Erythroblast (primary cell): ENCODE results near the gene COBL.

Experiments used
- DNase-seq, 2 experiments: peaks; one replicate each; lab custom pipeline; 2025; lab: John Stamatoyannopoulos, UW
- GATA1 ChIP-seq: IDR thresholded peaks from 2 replicates; pipeline ENCODE4 v1.6.1; 2011; ENCODE audit warnings: low read depth, mild to moderate bottlenecking, control low read depth, low read length, moderate library complexity
- POLR2A ChIP-seq: IDR thresholded peaks from 2 replicates; pipeline ENCODE4 v1.6.1; 2011; ENCODE audit warnings: mild to moderate bottlenecking, low read length

Gene COBL

DNA sequence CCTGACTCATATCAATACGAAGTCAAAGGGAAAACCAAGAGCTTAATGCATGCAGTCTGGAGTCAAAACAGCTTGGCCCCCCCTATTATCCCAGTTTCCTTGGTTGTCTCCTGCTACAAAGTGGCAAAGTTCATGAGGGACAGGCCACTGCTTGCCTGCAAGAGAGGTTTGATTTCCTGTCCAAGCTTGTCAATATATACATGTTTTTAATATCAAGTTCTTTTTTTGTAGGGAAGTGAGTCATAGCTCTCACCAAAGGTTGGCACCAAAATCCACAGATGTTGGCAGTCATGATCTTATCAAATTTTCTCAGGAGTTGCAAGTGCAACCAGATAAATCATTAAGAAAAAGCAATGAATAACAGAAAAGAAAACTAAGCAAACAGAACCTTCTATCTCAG is 176.8 kb downstream of the COBL start:
- no peak for DNase-seq
- no peak for TF ChIP-seq POLR2A
- no peak for TF ChIP-seq GATA1

GRCh38 chr7:51138123-51139085 is 178.2 kb downstream of the COBL start:
- DNase-seq: no peak
- TF ChIP-seq GATA1: no peak

GRCh38 chr7:51135576-51135975 is 181.0 kb downstream of the COBL start:
- no peak for DNase-seq
- TF ChIP-seq POLR2A (no peak), GATA1 (no peak)

GRCh38 chr7:51134013-51134441 is 182.6 kb downstream of the COBL start:
- TF ChIP-seq GATA1 (no peak), POLR2A (no peak)

GRCh38 chr7:51132661-51133060 is 183.9 kb downstream of the COBL start:
- DNase-seq: no peak
- TF ChIP-seq POLR2A: no peak
- no peak for TF ChIP-seq GATA1

More at GRCh38 chr7:51134013-51134441, 182.6 kb downstream of the COBL start:
- DNase-seq: no peak

GRCh38 chr7:51129527-51130472 is 186.8 kb downstream of the COBL start:
- DNase-seq: no peak
- TF ChIP-seq POLR2A (no peak), GATA1 (no peak)

DNA sequence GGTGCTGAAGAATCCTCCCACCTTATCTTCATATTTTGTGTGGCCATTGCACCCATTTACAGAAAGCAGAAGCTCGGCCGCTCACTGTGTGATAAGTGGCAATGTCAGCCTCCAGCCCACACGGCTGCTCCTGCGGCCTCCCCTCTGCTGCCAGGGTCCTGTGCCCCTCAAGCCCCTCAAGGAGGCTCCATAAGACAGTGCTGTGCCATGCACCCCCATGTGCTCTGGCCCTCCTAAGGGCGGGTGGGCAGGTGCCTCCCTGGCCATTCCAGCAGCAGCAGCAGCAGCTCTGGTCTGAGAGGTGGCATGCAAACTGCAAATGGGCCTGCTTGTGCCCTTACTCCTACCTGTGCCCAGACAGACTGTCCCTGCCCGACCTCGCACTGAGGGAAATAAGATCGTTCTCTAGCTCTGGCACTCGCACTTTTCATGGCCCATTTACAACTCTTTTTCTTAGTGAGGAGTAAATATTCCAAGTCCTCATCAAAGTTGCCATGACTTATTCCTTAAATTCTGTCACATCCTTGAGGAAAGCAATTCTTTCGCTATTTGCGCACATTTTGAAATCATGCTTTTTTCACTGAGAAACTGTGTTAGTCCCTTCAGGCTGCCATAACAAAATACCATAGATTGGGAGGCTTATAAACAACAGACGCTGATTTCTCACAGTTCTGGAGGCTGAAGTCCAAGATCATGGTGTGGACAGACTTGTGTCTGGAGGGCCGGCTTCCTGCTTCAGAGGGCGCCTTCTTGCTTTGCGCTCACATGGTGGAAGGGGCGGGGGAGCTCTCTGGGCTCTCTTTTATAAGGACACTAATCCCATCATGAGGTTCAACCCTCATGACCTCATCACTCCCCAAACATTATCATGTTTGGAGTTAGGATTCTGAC is 187.8 kb downstream of the COBL start:
- TF ChIP-seq POLR2A (no peak), GATA1 (no peak)
- no peak for DNase-seq

DNA sequence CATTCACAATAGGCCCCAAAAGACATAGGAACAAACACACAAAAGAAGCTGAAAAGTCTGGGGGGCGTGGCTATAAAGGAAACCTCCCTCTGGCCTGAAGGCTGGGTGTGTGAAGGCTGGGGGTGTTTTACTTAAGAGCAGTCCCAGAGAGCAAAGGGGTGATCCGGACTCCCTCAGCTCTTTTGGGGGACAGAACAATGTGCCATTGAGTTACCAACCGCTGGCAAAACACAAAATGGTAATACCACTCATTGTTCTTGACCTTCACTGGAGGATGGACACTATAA is 189.0 kb downstream of the COBL start:
- DNase-seq: no peak
- TF ChIP-seq POLR2A: no peak
- TF ChIP-seq GATA1: no peak

DNA sequence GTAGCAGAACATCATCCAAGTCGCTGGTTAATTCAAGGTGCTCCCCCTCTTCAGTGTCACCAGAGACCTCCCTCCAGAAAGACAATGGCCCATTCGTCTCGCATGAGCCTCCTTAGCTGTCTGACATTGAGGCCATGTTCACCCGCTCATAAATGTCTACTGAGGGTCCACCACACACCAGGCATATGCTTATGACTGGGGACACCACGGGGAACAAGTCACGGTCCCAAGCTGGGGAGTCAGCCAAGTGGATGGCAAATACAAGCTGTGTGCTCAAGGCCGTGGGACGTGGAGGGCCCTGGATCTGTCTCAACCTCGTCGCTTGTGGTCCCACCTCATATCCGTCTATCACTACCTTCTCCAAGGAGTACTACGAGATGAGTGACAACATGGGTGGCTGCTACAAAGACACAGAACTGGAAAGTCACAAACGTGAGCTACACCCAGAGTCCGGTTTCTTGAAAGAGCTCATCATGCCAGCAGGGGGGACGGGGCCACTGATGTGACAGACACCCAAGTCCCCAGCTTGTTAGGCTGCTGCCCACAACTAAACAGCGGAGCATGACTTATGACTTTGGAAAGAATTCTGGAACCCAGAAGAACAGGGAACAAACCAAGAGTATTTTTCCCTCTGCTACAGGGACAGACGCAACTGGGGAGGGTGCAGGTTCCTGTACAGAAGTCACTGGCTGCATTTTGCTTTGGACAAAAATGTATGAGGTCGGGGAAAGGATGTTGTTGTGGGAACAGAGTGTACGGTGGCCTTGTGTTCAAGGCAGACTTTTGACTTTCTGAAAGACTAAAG is 189.6 kb downstream of the COBL start:
- TF ChIP-seq GATA1 (no peak), POLR2A (no peak)
- no peak for DNase-seq

- no peak for TF ChIP-seq POLR2A
- TF ChIP-seq GATA1: no peak
Measured at GRCh38 chr7:51126324-51126723, 190.3 kb downstream of the COBL start.

DNA sequence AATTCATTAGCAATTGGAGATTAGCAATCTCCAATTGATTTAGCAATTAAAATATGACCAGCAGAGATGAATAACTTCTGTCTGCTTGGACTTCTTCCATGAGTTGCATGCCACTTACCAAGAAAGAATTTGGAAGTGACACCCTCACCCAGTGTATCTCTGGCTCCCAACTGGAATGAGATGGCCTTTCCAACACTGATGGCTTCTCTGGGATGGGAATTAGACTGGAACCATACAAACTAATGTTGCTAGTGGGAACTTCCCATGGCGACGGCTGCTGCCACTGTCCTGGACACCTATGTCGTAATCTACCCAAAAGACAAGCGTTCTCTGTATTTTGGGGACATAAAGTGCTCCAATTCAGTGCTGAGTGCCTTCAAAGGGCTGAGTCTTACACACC is 192.3 kb downstream of the COBL start:
- no peak for DNase-seq
- TF ChIP-seq POLR2A: no peak
- no peak for TF ChIP-seq GATA1

More at GRCh38 chr7:51126324-51126723, 190.3 kb downstream of the COBL start:
- DNase-seq: no peak

DNA sequence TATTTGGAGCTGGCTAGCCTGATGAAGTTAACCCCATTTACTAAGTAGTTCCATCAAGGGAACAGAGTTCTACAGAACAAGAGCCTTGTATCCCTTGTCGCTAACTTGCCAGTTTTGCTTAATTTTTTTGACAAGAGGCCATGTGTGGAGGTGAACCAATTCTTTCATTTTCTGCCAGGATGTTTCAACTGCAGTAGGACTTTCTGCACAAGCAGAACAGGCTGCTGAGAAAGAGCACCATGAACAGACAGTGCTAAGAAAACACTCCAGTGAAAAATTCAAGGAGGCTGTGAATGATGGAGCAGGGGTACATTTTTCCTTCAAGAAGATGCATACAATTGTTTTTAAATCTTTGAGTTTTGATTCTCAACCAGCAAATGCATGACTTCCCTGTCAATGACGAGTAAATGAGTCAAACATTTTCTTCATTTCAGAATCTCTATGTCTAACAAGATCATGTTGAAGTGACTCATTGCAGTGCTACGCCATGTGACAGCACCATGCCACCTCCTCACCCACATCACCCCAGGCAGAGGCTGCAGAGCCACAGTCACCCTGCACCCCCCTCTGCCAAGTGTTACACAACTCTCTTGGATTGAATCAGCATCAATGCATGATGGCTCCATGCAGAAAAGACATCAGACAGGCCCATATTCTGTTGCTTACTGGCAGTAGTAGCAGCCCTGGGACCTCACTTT is 193.1 kb downstream of the COBL start:
- TF ChIP-seq GATA1 (no peak), POLR2A (no peak)
- no peak for DNase-seq
